GM12878 (cell line): ENCODE data around the gene TPK1. TPM values are rescaled to one million over a fixed set of nuclear protein-coding genes. Genes with fewer than 3 reads are reported as not detected.

ENCODE experiments used
- ATAC-seq: fragments of 200-7000 bp; cut with Tn5 transposase; 3 replicates; pipeline ENCODE4 v1.9.1; 2020; ENCODE audit warnings: mild to moderate bottlenecking, moderate library complexity
- BruUV-seq: library from RNA; stranded (reverse); fragments of 400-500 nt; replicated peaks from 2 replicates; lab custom pipeline; 2021; lab: Mats Ljungman, UMichigan
- CTCF ChIA-PET: fragments of 300-600 bp; sonication (Branson Sonifier 250); formaldehyde crosslinking; extraction: SDS; loops from one replicate; lab custom pipeline; 2021; ENCODE audit warnings: inconsistent platforms; lab: Yijun Ruan, JAX
- POLR2A ChIA-PET: fragments of 350-600 bp; formaldehyde crosslinking; extraction: SDS; loops from one replicate; lab custom pipeline; 2021; ENCODE audit warnings: inconsistent platforms; lab: Charles Lee
- RAD21 ChIA-PET: fragments of 300-600 bp; sonication (Branson Sonifier 250); formaldehyde crosslinking; loops from one replicate; lab custom pipeline; 2023; ENCODE audit warnings: antibody characterized with exemption; ENCODE audit not compliant: unreplicated experiment; lab: Charles Lee
- SMC1A ChIA-PET: fragments of 300-600 bp; sonication (Branson Sonifier 250); formaldehyde crosslinking; loops from one replicate; lab custom pipeline; 2023; ENCODE audit not compliant: unreplicated experiment, uncharacterized antibody; lab: Charles Lee
- DNase-seq: peaks from one replicate; pipeline ENCODE4 v3.0.0-alpha.2; 2011; ENCODE audit warnings: low read depth, low spot score
- FAIRE-seq: peaks from 3 replicates; lab custom pipeline; 2011; peaks lifted over from hg19 to GRCh38; lab: Jason Lieb, UNC
- H2AFZ ChIP-seq: 2 replicates; pipeline ENCODE4 v1.6.0; 2011; ENCODE audit warnings: low read depth, low read length, control low read depth; ENCODE audit not compliant: control insufficient read depth
- H3K27ac ChIP-seq: 2 replicates; pipeline ENCODE4 v1.5.1; 2011; ENCODE audit warnings: control low read depth; ENCODE audit not compliant: control insufficient read depth, insufficient read depth
- H3K27me3 ChIP-seq, 2 experiments: replicated peaks in 1 of 2; 2 replicates each; pipeline versions ENCODE4 v1.6.0 to v1.6.1; 2011; ENCODE audit warnings: low read length in 1 of 2; ENCODE audit not compliant: control insufficient read depth in 2 of 2, insufficient read depth in 2 of 2
- H3K36me3 ChIP-seq, 2 experiments: 2 replicates each; pipeline ENCODE4 v1.5.1; 2011; ENCODE audit warnings: low read length in 1 of 2; ENCODE audit not compliant: control insufficient read depth in 2 of 2, insufficient read depth in 2 of 2
- H3K4me1 ChIP-seq: 2 replicates; pipeline ENCODE4 v1.6.1; 2011; ENCODE audit warnings: mild to moderate bottlenecking, low read length, moderate library complexity, mixed read lengths; ENCODE audit not compliant: control insufficient read depth, insufficient read depth
- H3K4me2 ChIP-seq: 2 replicates; pipeline ENCODE4 v1.6.0; 2011; ENCODE audit warnings: control low read depth; ENCODE audit not compliant: control insufficient read depth, insufficient read depth
- H3K4me3 ChIP-seq: fragments of 200-600 bp; sonication (generic); 2 replicates; pipeline ENCODE4 v1.5.1; 2016
- H3K79me2 ChIP-seq: 2 replicates; pipeline ENCODE4 v1.6.0; 2011; ENCODE audit warnings: low read length; ENCODE audit not compliant: control insufficient read depth, insufficient read depth
- H3K9ac ChIP-seq: 2 replicates; pipeline ENCODE4 v1.8.0; 2011; ENCODE audit warnings: low read length, control low read depth, mixed read lengths; ENCODE audit not compliant: control insufficient read depth, insufficient read depth
- H3K9me3 ChIP-seq: replicated peaks from 3 replicates; pipeline ENCODE4 v1.5.1; 2011; ENCODE audit warnings: mild to moderate bottlenecking, low read length; ENCODE audit not compliant: control insufficient read depth, insufficient read depth
- H4K20me1 ChIP-seq: 2 replicates; pipeline ENCODE4 v1.6.0; 2011; ENCODE audit not compliant: control insufficient read depth, insufficient read depth
- BHLHE40 ChIP-seq, 2 experiments: fragments of 450-650 bp in 1 of 2; IDR thresholded peaks; 2 replicates each; pipeline ENCODE4 v1.6.1; 2011 to 2017; ENCODE audit warnings: low read depth in 2 of 2, borderline replicate concordance in 1 of 2, improper control_type of control experiment in 1 of 2, low read length in 1 of 2, mild to moderate bottlenecking in 1 of 2
- CEBPZ ChIP-seq: fragments of 150-350 bp; IDR thresholded peaks from 2 replicates; pipeline ENCODE4 v1.6.1; 2016; ENCODE audit warnings: low read depth, low read length
- CHD1 ChIP-seq: IDR thresholded peaks from 2 replicates; pipeline ENCODE4 v1.6.1; 2012; ENCODE audit warnings: low read depth, low read length, improper control_type of control experiment
- EZH2 ChIP-seq: IDR thresholded peaks from 2 replicates; pipeline ENCODE4 v1.6.1; 2012; ENCODE audit warnings: low read depth, mild to moderate bottlenecking, control low read depth, inconsistent platforms, low read length, borderline replicate concordance; ENCODE audit not compliant: control insufficient read depth
- FOXK2 ChIP-seq: fragments of 450-650 bp; IDR thresholded peaks from 2 replicates; pipeline ENCODE4 v1.6.1; 2017; ENCODE audit warnings: mild to moderate bottlenecking, moderate library complexity
- HDAC2 ChIP-seq: fragments of 200-600 bp; sonication (generic); IDR thresholded peaks from 2 replicates; pipeline ENCODE4 v1.6.1; 2017
- KDM1A ChIP-seq: fragments of 200-600 bp; sonication (generic); IDR thresholded peaks from 2 replicates; pipeline ENCODE4 v1.6.1; 2016; ENCODE audit warnings: borderline replicate concordance
- MXI1 ChIP-seq: fragments of 150-350 bp; IDR thresholded peaks from 2 replicates; pipeline ENCODE4 v1.6.1; 2011; ENCODE audit warnings: low read depth, mild to moderate bottlenecking, inconsistent platforms, low read length, improper control_type of control experiment
- NFYA ChIP-seq: IDR thresholded peaks from 2 replicates; pipeline ENCODE4 v1.6.1; 2011; ENCODE audit warnings: low read depth, mild to moderate bottlenecking, low read length, improper control_type of control experiment, borderline replicate concordance
- SIN3A ChIP-seq: IDR thresholded peaks from 2 replicates; pipeline ENCODE4 v1.6.1; 2012; ENCODE audit warnings: low read depth, low read length, improper control_type of control experiment
- SMC3 ChIP-seq: IDR thresholded peaks from 2 replicates; pipeline ENCODE4 v1.6.1; 2011; ENCODE audit warnings: low read length, improper control_type of control experiment, borderline replicate concordance
- TCF7 ChIP-seq: IDR thresholded peaks from 2 replicates; pipeline ENCODE4 v1.6.1; 2014; ENCODE audit warnings: antibody characterized with exemption, borderline replicate concordance
- WRNIP1 ChIP-seq: IDR thresholded peaks from 2 replicates; pipeline ENCODE4 v1.6.1; 2011; ENCODE audit warnings: low read depth, low read length, improper control_type of control experiment, borderline replicate concordance
- ZNF207 ChIP-seq: fragments of 450-650 bp; IDR thresholded peaks from 2 replicates; pipeline ENCODE4 v1.6.1; 2014; ENCODE audit warnings: antibody characterized with exemption, mild to moderate bottlenecking, borderline replicate concordance
- ZNF274 ChIP-seq: IDR thresholded peaks from one replicate; pipeline ENCODE4 v1.8.0; 2011; ENCODE audit not compliant: insufficient read length, insufficient read depth
- ZZZ3 ChIP-seq: IDR thresholded peaks from 2 replicates; pipeline ENCODE4 v1.6.1; 2011; ENCODE audit warnings: low read depth; ENCODE audit not compliant: control insufficient read depth, insufficient read length
- WGBS: methylation state at CpG from one replicate; pipeline ENCODE4 v1.1.6; 2016; ENCODE audit warnings: low lambda C conversion rate; ENCODE audit not compliant: insufficient replicate concordance, insufficient coverage; ENCODE audit errors: missing lambda C conversion rate; 5-methylcytosine and 5-hydroxymethylcytosine counted together
- in situ Hi-C: fragments of 300-500 bp; cut with MboI; formaldehyde crosslinking; loops from 9 replicates; pipeline ENCODE4 v1.14.3; 2018; ENCODE audit warnings: mixed read lengths
- intact Hi-C: fragments of 100-400 bp; cut with micrococcal nuclease; formaldehyde crosslinking; loops from one replicate; pipeline ENCODE4 v1.14.2; 2022; ENCODE audit not compliant: unreplicated experiment
- polyA plus RNA-seq, 11 experiments: library from polyadenylated mRNA; depleted of rRNA in 4 of 11; unstranded in 6 of 11; stranded (reverse) in 5 of 11; fragments of >200 nt; fragmentation: Nextera tagmentation in 4 of 11; fragmentation: Illumina TruSeq in 1 of 11; extraction: Ambion mirVana in 4 of 11; extraction: Trizol in 1 of 11; gene quantifications; 1 replicate in 1 of 11; 2 replicates in 10 of 11; pipeline versions ENCODE4 v1.2.1 to v1.2.3, GENCODE V29; 2011 to 2016; ENCODE audit warnings: inconsistent platforms in 2 of 11, missing spikeins in 2 of 11, low read depth in 1 of 11
- total RNA-seq, 4 experiments: library from RNA; depleted of rRNA in 3 of 4; stranded (reverse); fragments of >200 nt in 3 of 4; fragmentation: Illumina TruSeq in 1 of 4; extraction: Trizol in 1 of 4; gene quantifications; 2 replicates each; pipeline versions ENCODE4 v1.2.1 to v1.2.3, GENCODE V29; 2013 to 2021
- TF ChIP-seq, protein P1 (sequence below): fragments of 450-650 bp; IDR thresholded peaks from 2 replicates; pipeline ENCODE4 v1.6.1; 2017; ENCODE audit warnings: mild to moderate bottlenecking, low read depth, inconsistent platforms; ENCODE audit not compliant: poor library complexity, severe bottlenecking

Gene TPK1
- total and polyA plus RNA-seq, 10 of the 15 experiments (the other 5 are each of a cell fraction or from before 2014, with no cell fraction given): 7.1 to 19.0 (median 9.3) TPM

- intact Hi-C loops (no loop called here), in situ Hi-C loops (no loop called here)
- Histone ChIP-seq H3K4me2 (no peak overlapping the region), H3K4me1 (no peaks in the 10 kb centered on the region), H3K36me3 (no peaks in the 10 kb centered on the region), H3K9me3 (no peaks in the 10 kb centered on the region; the same call in 2 of the 3 replicates), H3K27me3 (no peaks in the 10 kb centered on the region), H3K4me3 (no peak overlapping the region), H2AFZ (no peak overlapping the region), H3K79me2 (no peaks in the 10 kb centered on the region), H4K20me1 (no peaks in the 10 kb centered on the region), H3K27ac (no peak overlapping the region), H3K9ac (no peak overlapping the region)
- ChIA-PET SMC1A (interaction anchor here (1.3 to 1.5 kb wide), 2 partner anchors 20 to 44 kb away, joined by 3 to 8 read pairs; partner anchors contain the start of gene TPK1), CTCF (interaction anchor here (1.3 kb wide), 1 partner anchor 53 kb away, joined by 3 read pairs; no protein-coding TSS in a partner anchor), RAD21 (no interaction called here), POLR2A (no interaction called here)
- DNase-seq (no peak), FAIRE-seq (no peak), ATAC-seq (no peak)
- TF ChIP-seq, protein P1, sequence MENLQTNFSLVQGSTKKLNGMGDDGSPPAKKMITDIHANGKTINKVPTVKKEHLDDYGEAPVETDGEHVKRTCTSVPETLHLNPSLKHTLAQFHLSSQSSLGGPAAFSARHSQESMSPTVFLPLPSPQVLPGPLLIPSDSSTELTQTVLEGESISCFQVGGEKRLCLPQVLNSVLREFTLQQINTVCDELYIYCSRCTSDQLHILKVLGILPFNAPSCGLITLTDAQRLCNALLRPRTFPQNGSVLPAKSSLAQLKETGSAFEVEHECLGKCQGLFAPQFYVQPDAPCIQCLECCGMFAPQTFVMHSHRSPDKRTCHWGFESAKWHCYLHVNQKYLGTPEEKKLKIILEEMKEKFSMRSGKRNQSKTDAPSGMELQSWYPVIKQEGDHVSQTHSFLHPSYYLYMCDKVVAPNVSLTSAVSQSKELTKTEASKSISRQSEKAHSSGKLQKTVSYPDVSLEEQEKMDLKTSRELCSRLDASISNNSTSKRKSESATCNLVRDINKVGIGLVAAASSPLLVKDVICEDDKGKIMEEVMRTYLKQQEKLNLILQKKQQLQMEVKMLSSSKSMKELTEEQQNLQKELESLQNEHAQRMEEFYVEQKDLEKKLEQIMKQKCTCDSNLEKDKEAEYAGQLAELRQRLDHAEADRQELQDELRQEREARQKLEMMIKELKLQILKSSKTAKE: no peak
- TF ChIP-seq SMC3 (no peak), WRNIP1 (no peak), CHD1 (no peak), FOXK2 (no peak), TCF7 (no peak), HDAC2 (no peak), MXI1 (no peak), BHLHE40 (IDR thresholded peaks at IDR 0.05; ENCODE audit: borderline replicate concordance in 1 of 2, low read depth in 2 of 2, low read length in 1 of 2) (no peak), SIN3A (no peak), ZZZ3 (no peak), EZH2 (no peak), ZNF274 (no peak), ZNF207 (no peak), CEBPZ (no peak), NFYA (no peak), KDM1A (no peak)
- no TSS peak for BruUV-seq
- WGBS: 95% methylated on average over 3 of the region's 3 CpGs
Measured at GRCh38 chr7:144792050-144792449, 43.8 kb downstream of the TPK1 start.
